Effector memory CD8-positive, alpha-beta T cell (primary cell): ENCODE data around the gene COL26A1.
A peak's percentile ranks its signal among the peaks of the same experiment; 100 is the strongest.
"Not testable (repeated sequence)": the region's sequence is repeated elsewhere in the genome, so short reads cannot be mapped to it uniquely, and the experiment has no call there.

ENCODE experiments used
- ATAC-seq: fragments of 150-1000 bp; cut with Tn5 transposase; replicated peaks from 2 replicates; pipeline ENCODE4 v1.10.0; 2021; ENCODE audit warnings: mild to moderate bottlenecking, moderate library complexity
- DNase-seq, 3 experiments: peaks; one replicate each; pipeline ENCODE4 v3.0.0; 2021
- H3K27ac Mint-ChIP-seq, 2 donors: one replicate each; pipeline ENCODE4 v1.8.0; 2022; ENCODE audit warnings: mild to moderate bottlenecking in 2 of 2, mixed read lengths in 2 of 2, moderate library complexity in 2 of 2
- H3K27me3 Mint-ChIP-seq, 2 donors: one replicate each; pipeline ENCODE4 v1.8.0; 2022; ENCODE audit warnings: mixed read lengths in 2 of 2
- H3K36me3 Mint-ChIP-seq: one replicate; pipeline ENCODE4 v1.8.0; 2022; ENCODE audit warnings: mild to moderate bottlenecking, moderate library complexity, mixed read lengths; ENCODE audit not compliant: insufficient read depth
- H3K4me1 Mint-ChIP-seq, 2 donors: one replicate each; pipeline ENCODE4 v1.8.0; 2022; ENCODE audit warnings: low read depth in 2 of 2, mixed read lengths in 2 of 2
- H3K4me3 Mint-ChIP-seq, 2 donors: one replicate each; pipeline ENCODE4 v1.8.0; 2022; ENCODE audit warnings: mild to moderate bottlenecking in 2 of 2, mixed read lengths in 2 of 2, moderate library complexity in 2 of 2
- H3K9me3 Mint-ChIP-seq, 2 donors: one replicate each; pipeline ENCODE4 v1.8.0; 2022; ENCODE audit warnings: mixed read lengths in 2 of 2

COL26A1 gene

GRCh38 chr7:101349300-101349699 is 13.4 kb upstream of the COL26A1 start:
- not testable (repeated sequence) for H3K27ac Mint-ChIP-seq, ATAC-seq, DNase-seq, H3K9me3 Mint-ChIP-seq, H3K4me1 Mint-ChIP-seq, H3K4me3 Mint-ChIP-seq, H3K36me3 Mint-ChIP-seq
- H3K27me3 Mint-ChIP-seq = peaks cover 10 to 26% of the 10 kb centered on the region in 2 donors

- no peaks in the 10 kb centered on the region for H3K4me1 Mint-ChIP-seq
- peaks cover 23 to 43% of the 10 kb centered on the region in 2 donors for H3K27me3 Mint-ChIP-seq
- no peaks in the 10 kb centered on the region for H3K9me3 Mint-ChIP-seq
- no peak overlapping the region for H3K4me3 Mint-ChIP-seq
- H3K27ac Mint-ChIP-seq = no peak overlapping the region
- DNase-seq (no peak), ATAC-seq (no peak)
- no peaks in the 10 kb centered on the region for H3K36me3 Mint-ChIP-seq
These were observed 9.8 kb upstream of the COL26A1 start for GRCh38 chr7:101352920-101353308.

GRCh38 chr7:101357433-101357832 is 5.2 kb upstream of the COL26A1 start:
- Mint-ChIP-seq H3K9me3 (no peaks in the 10 kb centered on the region), H3K27ac (no peak overlapping the region), H3K36me3 (no peaks in the 10 kb centered on the region), H3K4me3 (no peak overlapping the region), H3K27me3 (peaks cover 23 to 33% of the 10 kb centered on the region in 2 donors), H3K4me1 (peaks cover 0 to 5% of the 10 kb centered on the region in 2 donors)
- no peak for DNase-seq
- ATAC-seq = no peak

- H3K27ac Mint-ChIP-seq = no peak overlapping the region
- H3K27me3 Mint-ChIP-seq = peaks cover 41 to 48% of the 10 kb centered on the region in 2 donors
- ATAC-seq = peak; percentile 3
- peaks cover 0 to 5% of the 10 kb centered on the region in 2 donors for H3K4me1 Mint-ChIP-seq
- no peak for DNase-seq
- H3K9me3 Mint-ChIP-seq = no peaks in the 10 kb centered on the region
- peak overlapping the region; percentile 63 to 67 for H3K4me3 Mint-ChIP-seq
- H3K36me3 Mint-ChIP-seq = no peaks in the 10 kb centered on the region
These were observed 590 bp downstream of the COL26A1 start for GRCh38 chr7:101363196-101363733.

- Mint-ChIP-seq H3K27me3 (peaks cover 42 to 54% of the 10 kb centered on the region in 2 donors), H3K36me3 (no peaks in the 10 kb centered on the region), H3K4me3 (peak overlapping the region; percentile 63 to 67), H3K9me3 (no peaks in the 10 kb centered on the region), H3K4me1 (peaks cover 0 to 5% of the 10 kb centered on the region in 2 donors), H3K27ac (no peak overlapping the region)
- DNase-seq (peak; percentile 49 to 59 (median 57)), ATAC-seq (peak; percentile 95)
These were observed 1.2 kb downstream of the COL26A1 start for GRCh38 chr7:101363734-101364374.

GRCh38 chr7:101365956-101366355 is 3.3 kb downstream of the COL26A1 start:
- H3K36me3 Mint-ChIP-seq = no peaks in the 10 kb centered on the region
- H3K27me3 Mint-ChIP-seq = peaks cover 50 to 64% of the 10 kb centered on the region in 2 donors
- DNase-seq (no peak), ATAC-seq (no peak)
- no peak overlapping the region for H3K27ac Mint-ChIP-seq
- peaks cover 2 to 5% of the 10 kb centered on the region in 2 donors for H3K4me1 Mint-ChIP-seq
- H3K9me3 Mint-ChIP-seq = no peaks in the 10 kb centered on the region
- no peak overlapping the region for H3K4me3 Mint-ChIP-seq

- no peaks in the 10 kb centered on the region for H3K36me3 Mint-ChIP-seq
- no peak for ATAC-seq
- no peak overlapping the region for H3K4me3 Mint-ChIP-seq
- H3K4me1 Mint-ChIP-seq = peaks cover 0 to 2% of the 10 kb centered on the region in 2 donors
- H3K9me3 Mint-ChIP-seq = no peaks in the 10 kb centered on the region
- H3K27me3 Mint-ChIP-seq = peaks cover 53 to 66% of the 10 kb centered on the region in 2 donors
- DNase-seq = no peak
- no peak overlapping the region for H3K27ac Mint-ChIP-seq
These were observed 5.0 kb downstream of the COL26A1 start for GRCh38 chr7:101367676-101368075.

GRCh38 chr7:101368422-101369165 is 5.9 kb downstream of the COL26A1 start:
- H3K9me3 Mint-ChIP-seq = no peaks in the 10 kb centered on the region
- ATAC-seq = no peak
- peaks cover 0 to 2% of the 10 kb centered on the region in 2 donors for H3K4me1 Mint-ChIP-seq
- H3K27me3 Mint-ChIP-seq = peaks cover 62 to 75% of the 10 kb centered on the region in 2 donors
- H3K36me3 Mint-ChIP-seq = no peaks in the 10 kb centered on the region
- H3K4me3 Mint-ChIP-seq = no peak overlapping the region
- no peak overlapping the region for H3K27ac Mint-ChIP-seq
- DNase-seq = no peak

- H3K36me3 Mint-ChIP-seq = no peaks in the 10 kb centered on the region
- peaks cover 0 to 2% of the 10 kb centered on the region in 2 donors for H3K4me1 Mint-ChIP-seq
- H3K27me3 Mint-ChIP-seq = peaks cover 55 to 77% of the 10 kb centered on the region in 2 donors
- no peak overlapping the region for H3K4me3 Mint-ChIP-seq
- peak overlapping the region in 1 of 2 donors; percentile 62 for H3K27ac Mint-ChIP-seq
- no peak for DNase-seq
- ATAC-seq = no peak
- no peaks in the 10 kb centered on the region for H3K9me3 Mint-ChIP-seq
These were observed 8.2 kb downstream of the COL26A1 start for GRCh38 chr7:101370836-101371235.

GRCh38 chr7:101373812-101374614 is 11.3 kb downstream of the COL26A1 start:
- no peak for DNase-seq
- Mint-ChIP-seq H3K4me3 (no peak overlapping the region), H3K4me1 (peaks cover 0 to 2% of the 10 kb centered on the region in 2 donors), H3K27me3 (peaks cover 38 to 53% of the 10 kb centered on the region in 2 donors), H3K27ac (no peak overlapping the region), H3K9me3 (no peaks in the 10 kb centered on the region), H3K36me3 (no peaks in the 10 kb centered on the region)
- no peak for ATAC-seq

GRCh38 chr7:101374990-101375389 is 12.3 kb downstream of the COL26A1 start:
- Mint-ChIP-seq H3K9me3 (no peaks in the 10 kb centered on the region), H3K36me3 (no peaks in the 10 kb centered on the region), H3K27ac (no peak overlapping the region), H3K27me3 (peaks cover 38 to 53% of the 10 kb centered on the region in 2 donors), H3K4me3 (no peak overlapping the region), H3K4me1 (peaks cover 0 to 2% of the 10 kb centered on the region in 2 donors)
- DNase-seq (no peak), ATAC-seq (no peak)

GRCh38 chr7:101376601-101377000 is 13.9 kb downstream of the COL26A1 start:
- peaks cover 26 to 38% of the 10 kb centered on the region in 2 donors for H3K27me3 Mint-ChIP-seq
- no peaks in the 10 kb centered on the region for H3K4me1 Mint-ChIP-seq
- no peak overlapping the region for H3K4me3 Mint-ChIP-seq
- H3K9me3 Mint-ChIP-seq = no peaks in the 10 kb centered on the region
- no peaks in the 10 kb centered on the region for H3K36me3 Mint-ChIP-seq
- no peak overlapping the region for H3K27ac Mint-ChIP-seq
- no peak for DNase-seq
- ATAC-seq = no peak

GRCh38 chr7:101377189-101377736 is 14.6 kb downstream of the COL26A1 start:
- H3K4me1 Mint-ChIP-seq = no peaks in the 10 kb centered on the region
- no peak for DNase-seq
- H3K9me3 Mint-ChIP-seq = no peaks in the 10 kb centered on the region
- peaks cover 21 to 31% of the 10 kb centered on the region in 2 donors for H3K27me3 Mint-ChIP-seq
- H3K27ac Mint-ChIP-seq = no peak overlapping the region
- no peaks in the 10 kb centered on the region for H3K36me3 Mint-ChIP-seq
- H3K4me3 Mint-ChIP-seq = no peak overlapping the region
- ATAC-seq = no peak
